Measurements from ENCODE around the gene MAD1L1.

DNA sequence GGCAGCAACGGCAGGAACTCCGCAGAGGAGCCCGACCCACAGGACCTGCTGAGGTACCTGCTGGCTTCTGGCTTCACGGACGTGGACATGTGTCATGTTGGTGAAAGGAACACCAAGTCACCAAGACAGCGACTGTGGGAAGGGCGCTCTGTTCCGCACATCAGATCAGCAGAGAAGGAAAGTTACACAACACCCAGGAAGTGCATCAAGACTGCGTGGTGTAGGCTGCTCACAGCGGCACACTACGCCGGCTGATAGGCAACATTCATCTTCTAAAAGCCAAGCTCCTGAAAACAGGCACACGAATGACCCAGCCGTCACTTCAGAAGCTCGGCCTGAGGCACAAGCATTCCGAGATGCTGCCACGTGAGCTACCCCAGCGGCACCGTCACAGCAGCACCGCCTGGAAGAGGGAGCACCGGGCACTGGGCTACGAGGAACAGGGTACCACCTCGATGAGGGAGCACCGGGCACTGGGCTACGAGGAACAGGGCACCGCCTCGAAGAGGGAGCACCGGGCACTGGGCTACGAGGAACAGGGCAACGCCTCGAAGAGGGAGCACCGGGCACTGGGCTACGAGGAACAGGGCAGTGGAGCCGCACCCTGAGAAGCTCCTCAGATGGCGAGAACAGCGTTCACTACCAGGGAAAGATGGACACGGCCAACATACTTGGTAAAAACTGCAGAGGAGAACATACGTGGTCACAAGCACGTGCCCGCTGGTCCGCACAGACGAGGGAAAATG lies 86.7 kb downstream of the MAD1L1 start:
- TF ChIP-seq SUZ12 (IDR thresholded peaks at IDR 0.05; ENCODE audit: low read length) (no peak), EGR1 (IDR thresholded peaks at IDR 0.05; ENCODE audit: borderline replicate concordance, low read depth, low read length) (no peak), HDAC2 (IDR thresholded peaks at IDR 0.05; ENCODE audit: borderline replicate concordance in 1 of 2, low read depth in 2 of 2, low read length in 2 of 2) (no peak), TEAD4 (IDR thresholded peaks at IDR 0.05; ENCODE audit: low read depth, low read length) (no peak), EP300 (IDR thresholded peaks at IDR 0.05; ENCODE audit: borderline replicate concordance in 1 of 2, low read depth in 2 of 2, low read length in 2 of 2) (no peak)
- TF ChIP-seq, protein P1, sequence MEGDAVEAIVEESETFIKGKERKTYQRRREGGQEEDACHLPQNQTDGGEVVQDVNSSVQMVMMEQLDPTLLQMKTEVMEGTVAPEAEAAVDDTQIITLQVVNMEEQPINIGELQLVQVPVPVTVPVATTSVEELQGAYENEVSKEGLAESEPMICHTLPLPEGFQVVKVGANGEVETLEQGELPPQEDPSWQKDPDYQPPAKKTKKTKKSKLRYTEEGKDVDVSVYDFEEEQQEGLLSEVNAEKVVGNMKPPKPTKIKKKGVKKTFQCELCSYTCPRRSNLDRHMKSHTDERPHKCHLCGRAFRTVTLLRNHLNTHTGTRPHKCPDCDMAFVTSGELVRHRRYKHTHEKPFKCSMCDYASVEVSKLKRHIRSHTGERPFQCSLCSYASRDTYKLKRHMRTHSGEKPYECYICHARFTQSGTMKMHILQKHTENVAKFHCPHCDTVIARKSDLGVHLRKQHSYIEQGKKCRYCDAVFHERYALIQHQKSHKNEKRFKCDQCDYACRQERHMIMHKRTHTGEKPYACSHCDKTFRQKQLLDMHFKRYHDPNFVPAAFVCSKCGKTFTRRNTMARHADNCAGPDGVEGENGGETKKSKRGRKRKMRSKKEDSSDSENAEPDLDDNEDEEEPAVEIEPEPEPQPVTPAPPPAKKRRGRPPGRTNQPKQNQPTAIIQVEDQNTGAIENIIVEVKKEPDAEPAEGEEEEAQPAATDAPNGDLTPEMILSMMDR (IDR thresholded peaks at IDR 0.05; ENCODE audit: control extremely low read depth in 1 of 3, insufficient read depth in 1 of 3, low read depth in 1 of 3, low read length in 3 of 3), result no peak
